ENCODE measurements around the gene TRIM17. TPM values are rescaled to one million over a fixed set of nuclear protein-coding genes. Genes with fewer than 3 reads are reported as not detected.

TRIM17 gene
- total RNA-seq, 1 experiment from 2014 or later: 55.5 TPM

DNA sequence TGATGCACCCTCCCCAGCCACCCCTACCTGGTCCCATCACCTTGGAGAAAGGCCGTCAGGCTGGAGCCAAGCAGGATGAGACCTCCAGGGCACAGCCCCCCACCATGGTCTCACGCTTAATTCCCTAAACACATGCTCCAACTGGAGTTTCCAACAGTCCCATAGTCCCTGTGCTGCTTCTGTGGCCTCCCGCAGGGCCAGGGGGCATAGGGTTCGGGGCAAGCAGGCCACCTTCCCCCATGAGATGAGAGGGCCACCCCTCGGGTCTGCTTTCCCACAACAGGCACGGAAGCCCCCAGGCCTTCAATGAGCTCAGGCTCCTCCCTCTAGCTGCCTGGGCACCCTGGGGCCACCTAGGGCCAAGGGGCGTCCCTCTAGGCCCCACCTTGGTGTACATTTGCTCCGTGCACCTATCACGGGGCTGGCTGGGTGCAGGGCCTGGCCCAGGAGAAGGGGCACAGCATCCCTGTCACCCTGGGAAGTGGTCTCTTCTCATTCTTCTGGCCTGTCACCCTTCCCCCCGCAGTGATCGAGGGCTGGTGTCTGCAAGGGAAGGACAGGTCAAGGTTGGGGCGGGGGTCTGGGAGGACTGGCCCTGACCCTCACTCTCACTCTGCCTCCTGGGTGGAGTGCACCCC is 52.5 kb downstream of the TRIM17 start:
- no TSS peak for BruUV-seq (replicated peaks)
- POLR2A ChIA-PET (ENCODE audit: unreplicated experiment): no interaction called here

GRCh38 chr1:228363686-228364067 is 53.0 kb downstream of the TRIM17 start:
- Histone ChIP-seq H3K4me2 (no peak overlapping the region), H3F3A (ENCODE audit: insufficient read depth, low read depth) (no peaks in the 10 kb centered on the region), H2AFZ (no peak overlapping the region), H3K36me3 (ENCODE audit: low read depth) (no peaks in the 10 kb centered on the region), H3K9me3 (ENCODE audit: insufficient read depth, low read depth) (no peaks in the 10 kb centered on the region), H4K20me1 (ENCODE audit: insufficient read depth) (no peaks in the 10 kb centered on the region), H3K79me2 (ENCODE audit: low read depth) (no peaks in the 10 kb centered on the region), H3K27ac (no peak overlapping the region), H3K27me3 (ENCODE audit: insufficient read depth, low read depth) (no peaks in the 10 kb centered on the region), H3K4me3 (no peak overlapping the region), H3K4me1 (replicated peaks; ENCODE audit: insufficient read depth) (peaks cover 12% of the 10 kb centered on the region), H3K9me2 (ENCODE audit: insufficient read depth) (no peaks in the 10 kb centered on the region)
- TF ChIP-seq EZH2 (IDR thresholded peaks at IDR 0.05; ENCODE audit: low read depth) (no peak), CTCF (conservative IDR thresholded peaks at IDR 0.05) (no peak)
- ChIA-PET POLR2A (ENCODE audit: unreplicated experiment) (no interaction called here), CTCF (interaction anchor here (1.0 kb wide), 1 partner anchor 364 kb away, joined by 4 read pairs; no protein-coding TSS in a partner anchor)
- DNase-seq: no peak
- intact Hi-C loops (cut with micrococcal nuclease; ENCODE audit: unreplicated experiment): no loop called here
- no TSS peak for BruUV-seq (replicated peaks)

More for the DNA sequence above, 52.5 kb downstream of the TRIM17 start:
- intact Hi-C loops (cut with micrococcal nuclease; ENCODE audit: unreplicated experiment): no loop called here
- H4K20me1 ChIP-seq (ENCODE audit: insufficient read depth): no peaks in the 10 kb centered on the region
- no peak overlapping the region for H3K4me3 ChIP-seq
- no peaks in the 10 kb centered on the region for H3K79me2 ChIP-seq (ENCODE audit: low read depth)
- TF ChIP-seq CTCF (conservative IDR thresholded peaks at IDR 0.05) (no peak), EZH2 (IDR thresholded peaks at IDR 0.05; ENCODE audit: low read depth) (no peak)
- no peak overlapping the region for H3K4me2 ChIP-seq
- H2AFZ ChIP-seq: no peak overlapping the region
- H3K9me2 ChIP-seq (ENCODE audit: insufficient read depth): no peaks in the 10 kb centered on the region
- CTCF ChIA-PET: no interaction called here
- H3K27ac ChIP-seq: no peak overlapping the region
- H3F3A ChIP-seq (ENCODE audit: insufficient read depth, low read depth): no peaks in the 10 kb centered on the region; the same call in 1 of the 2 replicates
- H3K27me3 ChIP-seq (ENCODE audit: insufficient read depth, low read depth): no peaks in the 10 kb centered on the region
- no peaks in the 10 kb centered on the region for H3K36me3 ChIP-seq (ENCODE audit: low read depth)
- no peaks in the 10 kb centered on the region for H3K9me3 ChIP-seq (ENCODE audit: insufficient read depth, low read depth)
- peaks cover 12% of the 10 kb centered on the region for H3K4me1 ChIP-seq (replicated peaks; ENCODE audit: insufficient read depth)
- DNase-seq: no peak

DNA sequence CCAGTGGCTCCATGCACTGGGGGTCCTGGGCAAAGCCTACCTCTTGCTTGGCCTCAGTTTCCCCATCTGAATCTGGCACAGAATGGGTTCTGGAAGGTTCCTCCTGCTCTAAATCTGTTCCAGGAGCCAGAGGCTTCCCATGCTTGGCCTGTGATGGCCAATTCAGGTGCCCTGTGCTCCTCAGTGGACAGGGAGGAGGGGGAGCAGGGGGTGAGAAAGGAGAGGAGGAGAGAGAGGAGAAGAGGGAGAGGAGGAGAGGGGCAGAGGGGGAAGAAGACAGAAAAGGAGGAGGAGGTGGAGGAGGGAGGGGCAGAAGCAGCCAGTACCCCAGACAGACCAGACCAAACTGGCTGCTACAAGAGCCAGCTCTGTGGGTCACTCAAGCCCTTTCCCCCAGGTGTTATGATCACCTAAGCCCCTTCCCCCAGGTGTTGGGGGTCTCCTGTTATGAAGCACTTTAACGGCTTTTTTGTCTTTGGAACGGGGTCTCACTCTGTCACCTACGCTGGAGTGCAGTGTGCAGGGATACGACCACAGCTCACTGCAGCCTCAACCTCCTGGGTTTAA is 53.7 kb downstream of the TRIM17 start:
- BruUV-seq (replicated peaks): no TSS peak
- no peaks in the 10 kb centered on the region for H3K9me2 ChIP-seq (ENCODE audit: insufficient read depth)
- intact Hi-C loops (cut with micrococcal nuclease; ENCODE audit: unreplicated experiment): no loop called here

More for the DNA sequence above, 53.7 kb downstream of the TRIM17 start:
- H4K20me1 ChIP-seq (ENCODE audit: insufficient read depth): no peaks in the 10 kb centered on the region
- H3K4me2 ChIP-seq: no peak overlapping the region
- no peak overlapping the region for H3K4me3 ChIP-seq
- H3K27me3 ChIP-seq (ENCODE audit: insufficient read depth, low read depth): no peaks in the 10 kb centered on the region
- TF ChIP-seq EZH2 (IDR thresholded peaks at IDR 0.05; ENCODE audit: low read depth) (no peak), CTCF (conservative IDR thresholded peaks at IDR 0.05) (no peak)
- ChIA-PET POLR2A (ENCODE audit: unreplicated experiment) (no interaction called here), CTCF (interaction anchor here (1.0 kb wide), 1 partner anchor 364 kb away, joined by 4 read pairs; no protein-coding TSS in a partner anchor)
- no peaks in the 10 kb centered on the region for H3F3A ChIP-seq (ENCODE audit: insufficient read depth, low read depth)
- no peaks in the 10 kb centered on the region for H3K36me3 ChIP-seq (ENCODE audit: low read depth)
- no peaks in the 10 kb centered on the region for H3K79me2 ChIP-seq (ENCODE audit: low read depth)
- H3K4me1 ChIP-seq (replicated peaks; ENCODE audit: insufficient read depth): peaks cover 8% of the 10 kb centered on the region
- no peak overlapping the region for H2AFZ ChIP-seq
- no peak for DNase-seq
- no peaks in the 10 kb centered on the region for H3K9me3 ChIP-seq (ENCODE audit: insufficient read depth, low read depth)
- H3K27ac ChIP-seq: no peak overlapping the region
